Upper lobe of left lung (tissue), 6 donors: Measurements from ENCODE around the gene ARRDC4. TPM values are rescaled to one million over a fixed set of nuclear protein-coding genes. Genes with fewer than 3 reads are reported as not detected.

ENCODE experiments used
- ATAC-seq, 2 donors: fragments of 200-7000 bp; cut with Tn5 transposase; one replicate each; pipeline ENCODE4 v1.9.1; 2022; ENCODE audit warnings: mild to moderate bottlenecking in 2 of 2, moderate library complexity in 2 of 2; ENCODE audit not compliant: low FRiP score in 2 of 2
- DNase-seq, 2 donors: peaks; one replicate each; pipeline ENCODE4 v3.0.0-alpha.2; 2019 to 2020
- H3K27ac ChIP-seq, 4 donors: fragments of 200-600 bp; sonication (generic); one replicate each; pipeline ENCODE4 v1.5.1; 2016 to 2019
- H3K27me3 ChIP-seq, 4 donors: fragments of 200-600 bp; sonication (generic); one replicate each; pipeline ENCODE4 v1.5.1; 2017 to 2019
- H3K36me3 ChIP-seq, 4 donors: fragments of 200-600 bp; sonication (generic); one replicate each; pipeline ENCODE4 v1.5.1; 2016 to 2019
- H3K4me1 ChIP-seq, 4 donors: fragments of 200-600 bp; sonication (generic); one replicate each; pipeline ENCODE4 v1.5.1; 2018 to 2019
- H3K4me3 ChIP-seq, 4 donors: fragments of 200-600 bp; sonication (generic); one replicate each; pipeline ENCODE4 v1.5.1; 2017 to 2019; ENCODE audit warnings: mild to moderate bottlenecking in 2 of 4, moderate library complexity in 1 of 4
- H3K9me3 ChIP-seq, 4 donors: fragments of 200-600 bp; sonication (generic); one replicate each; pipeline ENCODE4 v1.5.1; 2018 to 2019
- EP300 ChIP-seq, 4 donors: sonication (generic); formaldehyde crosslinking; IDR thresholded peaks; one replicate each; pipeline ENCODE4 v1.5.1; 2017; ENCODE audit warnings: antibody characterized with exemption in 4 of 4, control low read depth in 2 of 4
- POLR2A ChIP-seq, 4 donors: fragments of 450-650 bp; IDR thresholded peaks; one replicate each; pipeline ENCODE4 v1.5.1; 2016 to 2017; ENCODE audit warnings: antibody characterized with exemption in 4 of 4, mild to moderate bottlenecking in 2 of 4
- POLR2AphosphoS5 ChIP-seq, 2 donors: sonication (generic); formaldehyde crosslinking; IDR thresholded peaks; one replicate each; pipeline ENCODE4 v1.5.1; 2017; ENCODE audit warnings: antibody characterized with exemption in 2 of 2
- WGBS, 2 donors: methylation state at CpG; one replicate each; pipeline ENCODE4 v1.1.5; 2017 to 2018; 5-methylcytosine and 5-hydroxymethylcytosine counted together
- total RNA-seq, 6 donors: library from RNA; depleted of rRNA in 4 of 6; stranded (reverse); fragments of >200 nt in 4 of 6; gene quantifications; one replicate each; pipeline versions ENCODE4 v1.1.0 to v1.2.1, GENCODE V29; 2016 to 2021
- TF ChIP-seq, protein P1 (sequence below), 6 experiments: fragments of 450-650 bp in 4 of 6; fragments of 200-600 bp in 2 of 6; sonication (generic) in 2 of 6; IDR thresholded peaks; one replicate each; pipeline ENCODE4 v1.5.1; 2016 to 2019; ENCODE audit warnings: antibody characterized with exemption in 6 of 6
- donor health status: DM: no; HTN: no; CAD: no; lungs with moderate emphysema.
- donor health status: DM: no; HTN: yes; CAD: no; lungs with severe emphysema.

The ARRDC4 gene
- total RNA-seq, 6 donors from 2014 or later = 26.3 to 51.3 (median 36.3) TPM

- H3K9me3 ChIP-seq = no peaks in the 10 kb centered on the region
- no peak overlapping the region for H3K4me3 ChIP-seq
- no peaks in the 10 kb centered on the region for H3K36me3 ChIP-seq
- H3K27me3 ChIP-seq = no peaks in the 10 kb centered on the region
- ATAC-seq (no peak), DNase-seq (no peak)
- no peak overlapping the region for H3K27ac ChIP-seq
- WGBS, 2 donors = 88 to 90% methylated on average over 2 of the region's 2 CpGs
- TF ChIP-seq POLR2AphosphoS5 (IDR thresholded peaks at IDR 0.05) (no peak), POLR2A (IDR thresholded peaks at IDR 0.05) (no peak), EP300 (IDR thresholded peaks at IDR 0.05) (no peak)
- TF ChIP-seq, protein P1, sequence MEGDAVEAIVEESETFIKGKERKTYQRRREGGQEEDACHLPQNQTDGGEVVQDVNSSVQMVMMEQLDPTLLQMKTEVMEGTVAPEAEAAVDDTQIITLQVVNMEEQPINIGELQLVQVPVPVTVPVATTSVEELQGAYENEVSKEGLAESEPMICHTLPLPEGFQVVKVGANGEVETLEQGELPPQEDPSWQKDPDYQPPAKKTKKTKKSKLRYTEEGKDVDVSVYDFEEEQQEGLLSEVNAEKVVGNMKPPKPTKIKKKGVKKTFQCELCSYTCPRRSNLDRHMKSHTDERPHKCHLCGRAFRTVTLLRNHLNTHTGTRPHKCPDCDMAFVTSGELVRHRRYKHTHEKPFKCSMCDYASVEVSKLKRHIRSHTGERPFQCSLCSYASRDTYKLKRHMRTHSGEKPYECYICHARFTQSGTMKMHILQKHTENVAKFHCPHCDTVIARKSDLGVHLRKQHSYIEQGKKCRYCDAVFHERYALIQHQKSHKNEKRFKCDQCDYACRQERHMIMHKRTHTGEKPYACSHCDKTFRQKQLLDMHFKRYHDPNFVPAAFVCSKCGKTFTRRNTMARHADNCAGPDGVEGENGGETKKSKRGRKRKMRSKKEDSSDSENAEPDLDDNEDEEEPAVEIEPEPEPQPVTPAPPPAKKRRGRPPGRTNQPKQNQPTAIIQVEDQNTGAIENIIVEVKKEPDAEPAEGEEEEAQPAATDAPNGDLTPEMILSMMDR (IDR thresholded peaks at IDR 0.05) = no peak
- H3K4me1 ChIP-seq = peaks cover 0 to 6% (median 3%) of the 10 kb centered on the region in 4 donors
Observed at GRCh38 chr15:97955035-97955434, 5.5 kb upstream of the ARRDC4 start.

GRCh38 chr15:97955529-97955928, 5.0 kb upstream of the ARRDC4 start:
- Histone ChIP-seq H3K27me3 (no peaks in the 10 kb centered on the region), H3K36me3 (no peaks in the 10 kb centered on the region), H3K4me1 (peaks cover 0 to 6% (median 3%) of the 10 kb centered on the region in 4 donors), H3K9me3 (no peaks in the 10 kb centered on the region), H3K4me3 (no peak overlapping the region), H3K27ac (no peak overlapping the region)
- ATAC-seq = no peak
- no peak for DNase-seq
- no peak for TF ChIP-seq EP300 (IDR thresholded peaks at IDR 0.05)
- 88 to 91% methylated on average over 4 of the region's 4 CpGs for WGBS, 2 donors

GRCh38 chr15:97959724-97960363, 659 bp upstream of the ARRDC4 start:
- H3K36me3 ChIP-seq = no peaks in the 10 kb centered on the region
- TF ChIP-seq POLR2AphosphoS5 (IDR thresholded peaks at IDR 0.05) (no peak), POLR2A (IDR thresholded peaks at IDR 0.05) (peak in 1 of 4 donors; percentile 19)
- peak overlapping the region in 3 of 4 donors; percentile 66 to 98 (median 82) for H3K4me3 ChIP-seq
- no peaks in the 10 kb centered on the region for H3K9me3 ChIP-seq
- H3K27ac ChIP-seq = peak overlapping the region; percentile 16 to 85 (median 72)
- 3 to 8% methylated on average over 12 to 19 of the region's 19 CpGs for WGBS, 2 donors
- ATAC-seq (no peak), DNase-seq (no peak)
- H3K27me3 ChIP-seq = no peaks in the 10 kb centered on the region
- peaks cover 4 to 28% (median 14%) of the 10 kb centered on the region in 4 donors for H3K4me1 ChIP-seq

- peak; percentile 60 to 92 for DNase-seq
- WGBS, 2 donors = 8 to 21% methylated on average over 10 to 29 of the region's 48 CpGs
Observed at GRCh38 chr15:97961067-97961954, 808 bp downstream of the ARRDC4 start.

DNA sequence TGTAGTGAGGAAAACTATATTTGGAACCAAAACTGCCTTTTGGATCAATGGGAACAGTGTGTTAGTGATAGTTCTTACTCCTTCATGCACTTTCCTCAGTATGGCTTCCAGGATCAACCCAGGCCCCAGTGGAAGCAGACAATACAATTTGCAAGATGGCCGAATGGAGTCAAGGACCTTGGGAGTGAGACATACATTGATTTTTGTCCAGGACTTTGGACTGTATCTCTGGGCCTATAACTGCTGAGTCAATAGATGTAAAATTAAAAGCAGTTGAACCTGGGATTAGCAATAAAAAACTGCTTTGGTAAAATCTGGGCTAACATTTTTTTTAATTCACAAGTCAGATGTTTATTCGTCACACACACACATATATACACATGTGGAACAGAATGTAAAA, 1.8 kb downstream of the ARRDC4 start:
- Histone ChIP-seq H3K4me3 (peak overlapping the region in 2 of 4 donors; percentile 82 to 98), H3K27ac (no peak overlapping the region), H3K4me1 (peaks cover 8 to 37% (median 16%) of the 10 kb centered on the region in 4 donors), H3K9me3 (no peaks in the 10 kb centered on the region), H3K27me3 (no peaks in the 10 kb centered on the region), H3K36me3 (peaks cover 0 to 17% (median 2%) of the 10 kb centered on the region in 4 donors)
- ATAC-seq (no peak), DNase-seq (no peak)
- TF ChIP-seq POLR2A (IDR thresholded peaks at IDR 0.05) = no peak
- TF ChIP-seq EP300 (IDR thresholded peaks at IDR 0.05) = no peak
- TF ChIP-seq POLR2AphosphoS5 (IDR thresholded peaks at IDR 0.05) = no peak
- TF ChIP-seq, protein P1 (IDR thresholded peaks at IDR 0.05) = no peak
- WGBS, 2 donors = 85 to 89% methylated on average over 2 of the region's 2 CpGs

More at GRCh38 chr15:97961067-97961954, 808 bp downstream of the ARRDC4 start:
- peak in 1 of 2 donors; percentile 29 for ATAC-seq
- TF ChIP-seq POLR2AphosphoS5 (IDR thresholded peaks at IDR 0.05) (no peak), POLR2A (IDR thresholded peaks at IDR 0.05) (peak in 1 of 4 donors; percentile 26)
- H3K4me3 ChIP-seq = peak overlapping the region; percentile 66 to 98 (median 77)
- peaks cover 8 to 37% (median 16%) of the 10 kb centered on the region in 4 donors for H3K4me1 ChIP-seq
- peak overlapping the region; percentile 83 to 91 (median 85) for H3K27ac ChIP-seq
- no peaks in the 10 kb centered on the region for H3K27me3 ChIP-seq
- H3K36me3 ChIP-seq = peaks cover 0 to 7% (median under 1%) of the 10 kb centered on the region in 4 donors
- no peaks in the 10 kb centered on the region for H3K9me3 ChIP-seq

DNA sequence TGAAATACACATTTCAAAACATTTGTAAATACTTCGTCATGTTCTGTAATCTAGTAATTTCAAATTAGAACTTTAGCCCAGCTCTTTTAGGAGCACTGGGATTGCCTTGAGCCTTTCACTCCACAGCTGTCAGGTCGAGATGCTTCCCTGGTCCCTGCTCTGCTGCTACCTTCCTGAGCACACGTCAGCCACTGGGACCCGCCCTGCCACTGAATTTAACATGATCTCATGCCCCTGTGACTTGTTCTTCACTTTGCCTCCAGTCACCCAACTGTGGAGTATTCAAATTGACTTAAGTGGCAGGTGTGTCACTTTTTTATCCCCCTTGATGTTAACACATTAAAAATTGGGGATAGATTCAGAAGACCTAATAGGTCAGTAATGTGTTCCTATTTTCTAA, 3.3 kb downstream of the ARRDC4 start:
- 53 to 79% methylated on average over 4 of the region's 4 CpGs for WGBS, 2 donors
- DNase-seq = no peak

More for the DNA sequence above, 3.3 kb downstream of the ARRDC4 start:
- Histone ChIP-seq H3K27me3 (no peaks in the 10 kb centered on the region), H3K9me3 (no peaks in the 10 kb centered on the region), H3K4me3 (no peak overlapping the region), H3K27ac (no peak overlapping the region), H3K36me3 (peaks cover 0 to 27% (median 2%) of the 10 kb centered on the region in 4 donors), H3K4me1 (peaks cover 8 to 37% (median 16%) of the 10 kb centered on the region in 4 donors)
- ATAC-seq = no peak
- TF ChIP-seq POLR2AphosphoS5 (IDR thresholded peaks at IDR 0.05) = no peak
- TF ChIP-seq POLR2A (IDR thresholded peaks at IDR 0.05) = no peak
- no peak for TF ChIP-seq EP300 (IDR thresholded peaks at IDR 0.05)
- TF ChIP-seq, protein P1 (IDR thresholded peaks at IDR 0.05) = no peak
